GM12878 (cell line): Measurements from ENCODE around the gene TSPO.

Experiments
- BCL3 ChIP-seq: IDR thresholded peaks from 2 replicates; pipeline ENCODE4 v1.6.1; 2011; ENCODE audit warnings: borderline replicate concordance, low read depth, mild to moderate bottlenecking, moderate library complexity, low read length; ENCODE audit not compliant: insufficient read depth, poor library complexity, severe bottlenecking
- CREB1 ChIP-seq: IDR thresholded peaks from 2 replicates; pipeline ENCODE4 v1.6.1; 2012; ENCODE audit warnings: low read depth, mild to moderate bottlenecking, inconsistent platforms
- EP300 ChIP-seq, 2 experiments: fragments of 150-350 bp in 1 of 2; IDR thresholded peaks; 2 replicates each; pipeline ENCODE4 v1.6.1; 2011 to 2012; ENCODE audit warnings: low read depth in 2 of 2, low read length in 2 of 2, borderline replicate concordance in 1 of 2, improper control_type of control experiment in 1 of 2, inconsistent platforms in 1 of 2; ENCODE audit not compliant: control insufficient read depth in 1 of 2
- EZH2 ChIP-seq: IDR thresholded peaks from 2 replicates; pipeline ENCODE4 v1.6.1; 2012; ENCODE audit warnings: low read depth, mild to moderate bottlenecking, control low read depth, inconsistent platforms, low read length, borderline replicate concordance; ENCODE audit not compliant: control insufficient read depth
- MYC ChIP-seq: IDR thresholded peaks from 2 replicates; pipeline ENCODE4 v1.6.1; 2011; ENCODE audit warnings: mild to moderate bottlenecking, low read length, moderate library complexity, inconsistent platforms; ENCODE audit not compliant: insufficient read depth, insufficient replicate concordance, insufficient read length, severe bottlenecking
- PAX5 ChIP-seq: IDR thresholded peaks from 2 replicates; pipeline ENCODE4 v1.6.1; 2011; ENCODE audit warnings: low read depth, low read length, borderline replicate concordance
- RAD51 ChIP-seq: fragments of 450-650 bp; IDR thresholded peaks from 2 replicates; pipeline ENCODE4 v1.6.1; 2016; ENCODE audit warnings: moderate library complexity, mild to moderate bottlenecking, inconsistent platforms
- RFX5 ChIP-seq: IDR thresholded peaks from 2 replicates; pipeline ENCODE4 v1.6.1; 2011; ENCODE audit warnings: low read depth, low read length, improper control_type of control experiment
- TCF12 ChIP-seq: IDR thresholded peaks from 2 replicates; pipeline ENCODE4 v1.6.1; 2011; ENCODE audit warnings: low read depth, mild to moderate bottlenecking, low read length
- ZNF217 ChIP-seq: fragments of 450-650 bp; IDR thresholded peaks from 2 replicates; pipeline ENCODE4 v1.6.1; 2017; ENCODE audit warnings: antibody characterized with exemption, mild to moderate bottlenecking
- ZNF274 ChIP-seq: IDR thresholded peaks from one replicate; pipeline ENCODE4 v1.8.0; 2011; ENCODE audit not compliant: insufficient read length, insufficient read depth
- TF ChIP-seq, protein P1 (sequence below), 3 experiments: IDR thresholded peaks in 2 of 3; conservative IDR thresholded peaks in 1 of 3; 2 replicates each; pipeline ENCODE4 v1.5.1; 2011; ENCODE audit warnings: low read depth in 3 of 3, low read length in 3 of 3, mild to moderate bottlenecking in 3 of 3, control low read depth in 2 of 3, moderate library complexity in 2 of 3, inconsistent platforms in 1 of 3, mixed read lengths in 1 of 3; ENCODE audit not compliant: control insufficient read depth in 2 of 3, insufficient read depth in 1 of 3; ENCODE audit errors: extremely low read depth in 1 of 3
- TF ChIP-seq, protein P2 (sequence below): fragments of 450-650 bp; IDR thresholded peaks from 2 replicates; pipeline ENCODE4 v1.6.1; 2017; ENCODE audit warnings: mild to moderate bottlenecking, moderate library complexity

- no peak for TF ChIP-seq RFX5
- TF ChIP-seq BCL3, result no peak
- no peak for TF ChIP-seq RAD51
- TF ChIP-seq EP300 (IDR thresholded peaks at IDR 0.05; ENCODE audit: borderline replicate concordance in 1 of 2, control insufficient read depth in 1 of 2, low read depth in 2 of 2, low read length in 2 of 2), result no peak
- TF ChIP-seq MYC, result no peak
- TF ChIP-seq ZNF274, result no peak
- TF ChIP-seq, protein P1, sequence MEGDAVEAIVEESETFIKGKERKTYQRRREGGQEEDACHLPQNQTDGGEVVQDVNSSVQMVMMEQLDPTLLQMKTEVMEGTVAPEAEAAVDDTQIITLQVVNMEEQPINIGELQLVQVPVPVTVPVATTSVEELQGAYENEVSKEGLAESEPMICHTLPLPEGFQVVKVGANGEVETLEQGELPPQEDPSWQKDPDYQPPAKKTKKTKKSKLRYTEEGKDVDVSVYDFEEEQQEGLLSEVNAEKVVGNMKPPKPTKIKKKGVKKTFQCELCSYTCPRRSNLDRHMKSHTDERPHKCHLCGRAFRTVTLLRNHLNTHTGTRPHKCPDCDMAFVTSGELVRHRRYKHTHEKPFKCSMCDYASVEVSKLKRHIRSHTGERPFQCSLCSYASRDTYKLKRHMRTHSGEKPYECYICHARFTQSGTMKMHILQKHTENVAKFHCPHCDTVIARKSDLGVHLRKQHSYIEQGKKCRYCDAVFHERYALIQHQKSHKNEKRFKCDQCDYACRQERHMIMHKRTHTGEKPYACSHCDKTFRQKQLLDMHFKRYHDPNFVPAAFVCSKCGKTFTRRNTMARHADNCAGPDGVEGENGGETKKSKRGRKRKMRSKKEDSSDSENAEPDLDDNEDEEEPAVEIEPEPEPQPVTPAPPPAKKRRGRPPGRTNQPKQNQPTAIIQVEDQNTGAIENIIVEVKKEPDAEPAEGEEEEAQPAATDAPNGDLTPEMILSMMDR (IDR thresholded peaks at IDR 0.05 in 2 of 3, conservative IDR thresholded peaks at IDR 0.05 in 1 of 3; ENCODE audit: control insufficient read depth in 2 of 3, extremely low read depth in 1 of 3, insufficient read depth in 1 of 3, low read depth in 3 of 3, low read length in 3 of 3), result no peak
- TF ChIP-seq ZNF217, result no peak
- no peak for TF ChIP-seq TCF12
- no peak for TF ChIP-seq PAX5
- TF ChIP-seq, protein P2, sequence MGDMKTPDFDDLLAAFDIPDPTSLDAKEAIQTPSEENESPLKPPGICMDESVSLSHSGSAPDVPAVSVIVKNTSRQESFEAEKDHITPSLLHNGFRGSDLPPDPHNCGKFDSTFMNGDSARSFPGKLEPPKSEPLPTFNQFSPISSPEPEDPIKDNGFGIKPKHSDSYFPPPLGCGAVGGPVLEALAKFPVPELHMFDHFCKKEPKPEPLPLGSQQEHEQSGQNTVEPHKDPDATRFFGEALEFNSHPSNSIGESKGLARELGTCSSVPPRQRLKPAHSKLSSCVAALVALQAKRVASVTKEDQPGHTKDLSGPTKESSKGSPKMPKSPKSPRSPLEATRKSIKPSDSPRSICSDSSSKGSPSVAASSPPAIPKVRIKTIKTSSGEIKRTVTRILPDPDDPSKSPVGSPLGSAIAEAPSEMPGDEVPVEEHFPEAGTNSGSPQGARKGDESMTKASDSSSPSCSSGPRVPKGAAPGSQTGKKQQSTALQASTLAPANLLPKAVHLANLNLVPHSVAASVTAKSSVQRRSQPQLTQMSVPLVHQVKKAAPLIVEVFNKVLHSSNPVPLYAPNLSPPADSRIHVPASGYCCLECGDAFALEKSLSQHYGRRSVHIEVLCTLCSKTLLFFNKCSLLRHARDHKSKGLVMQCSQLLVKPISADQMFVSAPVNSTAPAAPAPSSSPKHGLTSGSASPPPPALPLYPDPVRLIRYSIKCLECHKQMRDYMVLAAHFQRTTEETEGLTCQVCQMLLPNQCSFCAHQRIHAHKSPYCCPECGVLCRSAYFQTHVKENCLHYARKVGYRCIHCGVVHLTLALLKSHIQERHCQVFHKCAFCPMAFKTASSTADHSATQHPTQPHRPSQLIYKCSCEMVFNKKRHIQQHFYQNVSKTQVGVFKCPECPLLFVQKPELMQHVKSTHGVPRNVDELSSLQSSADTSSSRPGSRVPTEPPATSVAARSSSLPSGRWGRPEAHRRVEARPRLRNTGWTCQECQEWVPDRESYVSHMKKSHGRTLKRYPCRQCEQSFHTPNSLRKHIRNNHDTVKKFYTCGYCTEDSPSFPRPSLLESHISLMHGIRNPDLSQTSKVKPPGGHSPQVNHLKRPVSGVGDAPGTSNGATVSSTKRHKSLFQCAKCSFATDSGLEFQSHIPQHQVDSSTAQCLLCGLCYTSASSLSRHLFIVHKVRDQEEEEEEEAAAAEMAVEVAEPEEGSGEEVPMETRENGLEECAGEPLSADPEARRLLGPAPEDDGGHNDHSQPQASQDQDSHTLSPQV, result no peak
- TF ChIP-seq EZH2, result no peak
- no peak for TF ChIP-seq CREB1
These were observed 3.7 kb downstream of the TSPO start for GRCh38 chr22:43154887-43155536.
